NCI-H526 treated with DMSO at 0.1 percent for 48 hours (cell line): ENCODE data around the gene ZNF534.
"Not testable (repeated sequence)": the region's sequence is repeated elsewhere in the genome, so short reads cannot be mapped to it uniquely, and the experiment has no call there.

Experiments
- DNase-seq: peaks from one replicate; lab custom pipeline; 2025; lab: John Stamatoyannopoulos, UW

The ZNF534 gene

GRCh38 chr19:52498571-52498970 lies 69.6 kb downstream of the ZNF534 start:
- DNase-seq = no peak

- not testable (repeated sequence) for DNase-seq
These were observed 71.5 kb downstream of the ZNF534 start for GRCh38 chr19:52500474-52500873.

- DNase-seq = not testable (repeated sequence)
These were observed 72.0 kb downstream of the ZNF534 start for GRCh38 chr19:52500991-52501390.
